ENCODE results near the gene MKS1.

Gene MKS1

GRCh38 chr17:58172369-58173071, 46.5 kb downstream of the MKS1 start:
- H3K27ac ChIP-seq = no peak overlapping the region
- peak; percentile 12 for DNase-seq (ENCODE audit: low read depth, low spot score)

GRCh38 chr17:58170622-58171021, 48.4 kb downstream of the MKS1 start:
- H3K27ac ChIP-seq = no peak overlapping the region
- no peak for DNase-seq (ENCODE audit: low read depth, low spot score)

GRCh38 chr17:58166682-58167081, 52.4 kb downstream of the MKS1 start, which contains the start of gene OR4D2:
TSS of gene OR4D2 (plus strand) at chr17:58166982. CDS start at chr17:58169656, 2,674 bp downstream.
- H3K27ac ChIP-seq = no peak within 1 kb of the TSS
- DNase-seq (ENCODE audit: low read depth, low spot score) = no peak

GRCh38 chr17:58165981-58166380, 53.1 kb downstream of the MKS1 start:
- no peak overlapping the region for H3K27ac ChIP-seq
- no peak for DNase-seq (ENCODE audit: low read depth, low spot score)

- DNase-seq (ENCODE audit: low read depth, low spot score) = no peak
- H3K27ac ChIP-seq = no peak overlapping the region
Measured at GRCh38 chr17:58161566-58161965, 57.5 kb downstream of the MKS1 start.

- no peak for DNase-seq (ENCODE audit: low read depth, low spot score)
- no peak overlapping the region for H3K27ac ChIP-seq
Measured at GRCh38 chr17:58158181-58158580, 60.9 kb downstream of the MKS1 start.

- DNase-seq (ENCODE audit: low read depth, low spot score) = no peak
- no peak overlapping the region for H3K27ac ChIP-seq
Measured at GRCh38 chr17:58156839-58157803, 61.9 kb downstream of the MKS1 start.
